Measurements from ENCODE around the gene PPP2R5C.
"Not testable (repeated sequence)": the region's sequence is repeated elsewhere in the genome, so short reads cannot be mapped to it uniquely, and the experiment has no call there.

The PPP2R5C gene

GRCh38 chr14:101727611-101728366 is 33.7 kb upstream of the PPP2R5C start:
- DNase-seq = no peak

- no peak for DNase-seq
Measured at GRCh38 chr14:101728367-101728742, 33.2 kb upstream of the PPP2R5C start.

- no peak for DNase-seq
Measured at GRCh38 chr14:101729382-101729781, 32.1 kb upstream of the PPP2R5C start.

GRCh38 chr14:101730157-101730556 is 31.4 kb upstream of the PPP2R5C start:
- DNase-seq = not testable (repeated sequence)

- no peak for DNase-seq
Measured at GRCh38 chr14:101730626-101731186, 30.8 kb upstream of the PPP2R5C start.

GRCh38 chr14:101731187-101732080 is 30.1 kb upstream of the PPP2R5C start:
- peak; percentile 85 for DNase-seq

- DNase-seq = no peak
Measured at GRCh38 chr14:101732118-101732517, 29.4 kb upstream of the PPP2R5C start.

- DNase-seq = no peak
Measured at GRCh38 chr14:101733211-101733610, 28.3 kb upstream of the PPP2R5C start.

GRCh38 chr14:101734246-101734847 is 27.2 kb upstream of the PPP2R5C start:
- no peak for DNase-seq

- DNase-seq = no peak
Measured at GRCh38 chr14:101735453-101735852, 26.1 kb upstream of the PPP2R5C start.

- DNase-seq = no peak
Measured at GRCh38 chr14:101736071-101736470, 25.4 kb upstream of the PPP2R5C start.

- no peak for DNase-seq
Measured at GRCh38 chr14:101736585-101736984, 24.9 kb upstream of the PPP2R5C start.

GRCh38 chr14:101737414-101738339 is 23.8 kb upstream of the PPP2R5C start:
- no peak for DNase-seq

GRCh38 chr14:101738703-101739320 is 22.7 kb upstream of the PPP2R5C start:
- DNase-seq = no peak

GRCh38 chr14:101739446-101740141 is 21.9 kb upstream of the PPP2R5C start:
- DNase-seq = no peak

- no peak for DNase-seq
Measured at GRCh38 chr14:101740981-101741380, 20.5 kb upstream of the PPP2R5C start.

- DNase-seq = no peak
Measured at GRCh38 chr14:101743701-101744100, 17.8 kb upstream of the PPP2R5C start.

GRCh38 chr14:101744382-101744781 is 17.1 kb upstream of the PPP2R5C start:
- not testable (repeated sequence) for DNase-seq

GRCh38 chr14:101749756-101750155 is 11.8 kb upstream of the PPP2R5C start:
- not testable (repeated sequence) for DNase-seq

GRCh38 chr14:101754893-101755292 is 6.6 kb upstream of the PPP2R5C start:
- DNase-seq = no peak

All from NCI-H2171 treated with DMSO at 0.1 percent for 48 hours (cell line).